Fibroblast of the aortic adventitia (primary cell): ENCODE results near the gene KRT31. TPM values are rescaled to one million over a fixed set of nuclear protein-coding genes. Genes with fewer than 3 reads are reported as not detected.

Experiments used
- DNase-seq: peaks from one replicate; pipeline ENCODE4 v3.0.0-alpha.2; 2010; ENCODE audit warnings: low read depth
- H3K4me3 ChIP-seq: 2 replicates; pipeline ENCODE4 v1.5.1; 2011; ENCODE audit warnings: low read depth, mild to moderate bottlenecking, control low read depth, low read length, moderate library complexity
- total RNA-seq: library from RNA; depleted of rRNA; stranded (reverse); fragments of >200 nt; gene quantifications from 2 replicates; pipeline ENCODE4 v1.2.3, GENCODE V29; 2012; ENCODE audit warnings: low replicate concordance
- TF ChIP-seq, protein P1 (sequence below): IDR thresholded peaks from 2 replicates; pipeline ENCODE4 v1.5.1; 2011; ENCODE audit warnings: mild to moderate bottlenecking, low read length, control low read depth, inconsistent platforms; ENCODE audit not compliant: insufficient read depth

The KRT31 gene
- total RNA-seq, 1 donor: 0.09 TPM

DNA sequence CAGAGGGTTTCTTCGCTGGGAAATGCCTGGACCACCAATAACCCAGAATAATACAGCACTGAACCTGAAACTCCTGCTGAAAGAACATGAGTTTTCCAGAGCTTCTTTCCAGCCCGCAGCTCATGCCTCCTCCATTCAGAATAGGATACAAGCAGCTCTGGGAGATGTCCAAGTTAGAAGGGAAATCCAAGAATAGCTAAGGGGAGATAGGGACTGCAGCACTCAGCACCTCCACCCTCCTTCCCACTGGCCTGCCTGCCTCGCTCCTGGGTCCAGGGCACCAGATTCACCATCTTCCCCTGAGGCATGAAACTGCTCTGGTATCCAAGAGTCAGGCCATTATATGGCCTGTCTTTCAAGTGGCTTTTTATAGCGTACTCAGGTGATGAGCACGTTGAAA, 4.1 kb downstream of the KRT31 start:
- DNase-seq: peak; percentile 68
- no peak overlapping the region for H3K4me3 ChIP-seq

DNA sequence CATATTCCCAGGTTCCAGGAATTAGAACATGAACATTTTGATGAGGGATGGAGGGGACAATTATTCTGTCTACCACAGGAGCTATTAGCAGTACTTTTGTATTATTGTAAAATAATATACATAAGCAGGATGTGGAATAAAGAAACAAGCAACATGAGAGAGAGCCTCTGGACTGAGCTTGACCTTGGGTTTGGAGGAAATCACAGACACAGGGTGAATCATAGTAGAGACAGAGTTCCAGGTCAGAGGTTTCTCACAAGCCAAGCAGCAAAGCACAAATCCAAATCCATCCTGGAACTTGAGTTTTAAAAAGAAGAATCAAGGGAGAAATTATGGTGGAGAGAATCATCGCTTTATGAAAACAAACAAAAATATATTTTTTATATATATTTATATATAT, 5.1 kb downstream of the KRT31 start:
- TF ChIP-seq, protein P1, sequence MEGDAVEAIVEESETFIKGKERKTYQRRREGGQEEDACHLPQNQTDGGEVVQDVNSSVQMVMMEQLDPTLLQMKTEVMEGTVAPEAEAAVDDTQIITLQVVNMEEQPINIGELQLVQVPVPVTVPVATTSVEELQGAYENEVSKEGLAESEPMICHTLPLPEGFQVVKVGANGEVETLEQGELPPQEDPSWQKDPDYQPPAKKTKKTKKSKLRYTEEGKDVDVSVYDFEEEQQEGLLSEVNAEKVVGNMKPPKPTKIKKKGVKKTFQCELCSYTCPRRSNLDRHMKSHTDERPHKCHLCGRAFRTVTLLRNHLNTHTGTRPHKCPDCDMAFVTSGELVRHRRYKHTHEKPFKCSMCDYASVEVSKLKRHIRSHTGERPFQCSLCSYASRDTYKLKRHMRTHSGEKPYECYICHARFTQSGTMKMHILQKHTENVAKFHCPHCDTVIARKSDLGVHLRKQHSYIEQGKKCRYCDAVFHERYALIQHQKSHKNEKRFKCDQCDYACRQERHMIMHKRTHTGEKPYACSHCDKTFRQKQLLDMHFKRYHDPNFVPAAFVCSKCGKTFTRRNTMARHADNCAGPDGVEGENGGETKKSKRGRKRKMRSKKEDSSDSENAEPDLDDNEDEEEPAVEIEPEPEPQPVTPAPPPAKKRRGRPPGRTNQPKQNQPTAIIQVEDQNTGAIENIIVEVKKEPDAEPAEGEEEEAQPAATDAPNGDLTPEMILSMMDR: no peak
- DNase-seq: peak; percentile 33
- no peak overlapping the region for H3K4me3 ChIP-seq

More for the DNA sequence above, 4.1 kb downstream of the KRT31 start:
- TF ChIP-seq, protein P1: no peak

DNA sequence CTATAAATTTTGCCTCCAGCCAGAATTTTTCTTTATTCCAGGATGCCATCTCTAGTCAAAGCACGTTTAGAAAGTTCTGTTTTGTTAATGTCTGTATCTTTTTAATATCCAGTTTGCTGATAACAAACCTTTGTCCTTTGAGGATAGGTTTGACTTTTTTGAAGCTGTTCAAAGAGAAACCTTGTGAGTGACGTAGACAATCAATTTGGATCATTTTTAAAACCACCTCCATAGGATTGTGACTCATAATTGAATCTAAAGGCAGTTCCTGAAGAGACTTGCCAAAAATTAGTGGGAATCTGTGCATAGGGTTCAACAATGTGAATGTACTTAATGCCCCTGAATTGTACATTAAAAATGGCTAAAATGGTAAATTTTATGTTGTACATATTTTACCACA, 5.9 kb downstream of the KRT31 start:
- TF ChIP-seq, protein P1: no peak
- no peak overlapping the region for H3K4me3 ChIP-seq
- DNase-seq: no peak

DNA sequence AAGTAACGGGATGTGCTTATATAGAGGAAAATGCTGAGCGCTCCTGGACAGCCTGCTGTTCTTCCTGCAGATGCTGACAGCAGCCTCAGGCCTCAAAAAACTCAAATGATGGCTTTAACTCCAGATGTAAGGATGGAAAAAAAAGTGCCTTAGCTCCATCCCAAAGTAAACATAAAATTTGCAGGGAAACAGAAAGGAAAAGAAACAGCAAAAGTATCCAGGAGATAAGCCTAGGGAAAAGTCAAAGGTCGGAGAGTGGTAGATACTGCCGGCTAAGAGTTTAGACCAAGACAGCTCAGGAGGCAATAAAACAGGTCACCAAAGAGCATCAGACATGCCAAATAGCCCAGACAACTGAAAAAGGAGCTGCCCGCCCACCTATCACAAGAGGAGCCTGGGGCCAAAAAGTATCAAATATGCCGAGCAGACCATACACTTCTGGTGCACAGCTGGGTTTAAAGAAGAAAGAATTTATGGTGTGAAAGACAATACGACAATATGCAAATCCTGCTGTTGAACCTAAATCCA, 6.9 kb downstream of the KRT31 start:
- TF ChIP-seq, protein P1: no peak

DNA sequence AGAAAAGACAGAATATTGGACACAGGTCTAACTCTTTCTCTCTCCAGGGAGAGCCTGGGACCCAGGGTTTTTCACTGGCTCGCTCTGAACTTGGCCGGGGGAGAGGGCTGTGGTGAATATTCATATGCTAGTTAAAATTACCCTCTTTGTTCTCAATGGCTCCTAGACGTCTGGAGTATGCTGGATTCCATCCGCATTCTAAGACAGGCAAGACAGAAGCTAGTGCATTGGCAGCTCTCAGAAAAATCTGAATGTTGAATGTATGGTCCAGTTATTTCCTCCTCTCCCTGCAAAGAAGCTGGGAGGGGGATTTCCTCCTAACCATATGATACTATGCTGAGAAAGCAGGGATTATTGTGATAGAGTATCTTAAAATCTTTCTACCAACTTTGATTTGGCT, 9.7 kb downstream of the KRT31 start:
- DNase-seq: no peak
- H3K4me3 ChIP-seq: no peak overlapping the region
- TF ChIP-seq, protein P1: no peak

More for the DNA sequence above, 6.9 kb downstream of the KRT31 start:
- H3K4me3 ChIP-seq: no peak overlapping the region
- DNase-seq: no peak

DNA sequence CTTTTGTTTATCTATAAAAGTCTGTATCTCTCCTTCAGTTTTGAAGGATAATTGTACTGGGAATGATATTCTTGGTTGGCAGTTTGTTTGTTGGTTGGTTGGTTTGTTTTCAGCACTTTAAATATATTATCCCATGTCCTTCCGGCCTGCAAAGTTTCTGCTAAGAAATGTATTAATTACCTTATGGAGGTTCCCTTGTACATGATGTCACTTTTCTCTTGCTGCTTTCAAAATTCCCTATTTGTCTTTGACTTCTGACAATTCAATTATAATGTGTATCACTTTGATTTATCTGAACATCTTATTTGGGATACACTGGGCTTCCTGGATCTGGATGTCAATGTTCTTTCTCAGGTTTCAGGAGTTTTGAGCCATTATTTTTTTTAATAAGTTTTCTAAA, 11.2 kb downstream of the KRT31 start:
- H3K4me3 ChIP-seq: no peak overlapping the region
- TF ChIP-seq, protein P1: no peak
- no peak for DNase-seq

DNA sequence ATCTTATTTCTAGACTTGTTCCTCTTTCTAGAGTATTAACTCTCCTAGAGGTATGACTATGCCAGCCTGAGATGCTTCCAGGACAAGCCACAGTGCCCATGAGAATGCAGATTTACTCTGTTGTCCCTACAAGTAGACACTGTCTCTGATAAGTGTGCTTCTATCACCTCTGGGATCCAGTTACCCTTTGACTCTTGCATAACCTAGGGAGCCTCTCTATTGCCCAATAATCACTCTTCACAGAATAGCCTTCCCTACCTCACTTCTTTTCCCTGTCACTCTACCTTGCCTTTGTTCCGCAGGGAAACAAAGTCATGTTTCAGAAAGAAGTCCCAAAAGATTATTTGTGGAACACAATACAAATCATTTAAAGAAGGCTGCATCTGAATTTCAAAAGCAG, 13.7 kb downstream of the KRT31 start:
- DNase-seq: no peak
- TF ChIP-seq, protein P1: no peak
- no peak overlapping the region for H3K4me3 ChIP-seq
